Adrenal gland (tissue), 5 donors: ENCODE data around the gene ARHGAP22.

ENCODE experiments used
- CTCF ChIP-seq, 6 experiments: fragments of 450-650 bp in 4 of 6; fragments of 200-600 bp in 2 of 6; sonication (generic) in 1 of 6; IDR thresholded peaks; 1 replicate in 5 of 6; 2 replicates in 1 of 6; pipeline versions ENCODE4 v1.5.1 to v1.8.0; 2016 to 2021; ENCODE audit warnings: antibody characterized with exemption in 6 of 6, mild to moderate bottlenecking in 2 of 6, moderate library complexity in 1 of 6
- POLR2A ChIP-seq, 2 donors: fragments of 450-650 bp; IDR thresholded peaks; one replicate each; pipeline ENCODE4 v1.6.1; 2017; ENCODE audit warnings: antibody characterized with exemption in 2 of 2, mild to moderate bottlenecking in 2 of 2, moderate library complexity in 1 of 2
- donor health status: DM: no; HTN: no; CAD: no.

- TF ChIP-seq CTCF (IDR thresholded peaks at IDR 0.05) (no peak), POLR2A (IDR thresholded peaks at IDR 0.05) (no peak)
Observed at GRCh38 chr10:48428896-48429295, 176.0 kb downstream of the ARHGAP22 start.
